ENCODE data around the gene TNFRSF13B.

Gene TNFRSF13B

DNA sequence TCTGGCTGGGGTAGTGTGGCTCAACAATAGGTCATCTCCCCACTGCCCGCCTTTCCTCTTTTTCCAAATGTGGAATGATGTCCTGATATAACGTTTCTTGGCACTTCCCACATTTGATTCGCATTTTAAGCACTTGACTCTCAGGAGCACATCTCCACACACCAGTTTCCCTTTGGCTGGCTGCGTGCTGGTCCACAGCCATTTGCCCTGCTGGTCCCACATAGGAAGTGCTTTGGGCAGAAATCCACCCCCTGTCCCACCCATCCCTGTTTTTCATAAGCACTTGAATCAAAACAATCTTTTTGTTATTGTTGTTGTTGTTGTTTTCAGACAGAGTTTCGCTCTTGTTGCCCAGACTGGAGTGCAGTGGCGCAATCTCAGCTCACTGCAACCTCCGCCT lies 24.0 kb upstream of the TNFRSF13B start:
- no peak for DNase-seq (ENCODE audit: low read depth, low spot score)
- Histone ChIP-seq H3K4me3 (no peak overlapping the region), H3K36me3 (ENCODE audit: insufficient read depth, low read length) (no peaks in the 10 kb centered on the region), H3K27ac (no peak overlapping the region), H3K9ac (ENCODE audit: insufficient read length) (no peak overlapping the region), H3K9me3 (ENCODE audit: low read depth, low read length) (no peaks in the 10 kb centered on the region)
- TF ChIP-seq EZH2 (IDR thresholded peaks at IDR 0.05) (no peak), POLR2AphosphoS5 (IDR thresholded peaks at IDR 0.05; ENCODE audit: borderline replicate concordance, low read depth, low read length) (no peak), FOXP2 (optimal IDR thresholded peaks at IDR 0.05; ENCODE audit: control extremely low read depth, extremely low read length, insufficient read depth) (no peak)

DNA sequence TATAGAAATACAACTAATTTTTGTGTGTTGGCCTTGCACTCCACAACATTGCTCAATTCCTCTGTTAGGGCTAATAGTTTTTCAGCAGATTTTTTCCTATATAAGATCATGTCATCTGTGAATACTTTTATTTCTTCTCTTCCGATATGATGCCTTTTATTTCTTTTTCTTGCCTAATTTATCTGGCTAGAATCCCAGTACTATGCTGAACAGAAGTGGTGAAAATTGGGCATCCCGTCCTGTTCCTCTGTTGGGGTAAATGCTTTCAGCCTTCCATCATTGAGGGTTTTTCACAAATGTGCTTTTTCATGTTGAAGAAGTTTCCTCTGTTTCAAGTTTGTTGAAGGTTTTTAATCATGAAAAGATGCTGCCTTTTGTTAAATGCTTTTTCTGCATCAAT lies 22.7 kb upstream of the TNFRSF13B start:
- DNase-seq (ENCODE audit: low read depth, low spot score), result no peak
- no peak overlapping the region for H3K4me3 ChIP-seq
- H3K9me3 ChIP-seq (ENCODE audit: low read depth, low read length), result no peaks in the 10 kb centered on the region
- no peaks in the 10 kb centered on the region for H3K36me3 ChIP-seq (ENCODE audit: insufficient read depth, low read length)
- no peak overlapping the region for H3K27ac ChIP-seq
- TF ChIP-seq EZH2 (IDR thresholded peaks at IDR 0.05) (no peak), POLR2AphosphoS5 (IDR thresholded peaks at IDR 0.05; ENCODE audit: borderline replicate concordance, low read depth, low read length) (no peak)
- no peak overlapping the region for H3K9ac ChIP-seq (ENCODE audit: insufficient read length)

DNA sequence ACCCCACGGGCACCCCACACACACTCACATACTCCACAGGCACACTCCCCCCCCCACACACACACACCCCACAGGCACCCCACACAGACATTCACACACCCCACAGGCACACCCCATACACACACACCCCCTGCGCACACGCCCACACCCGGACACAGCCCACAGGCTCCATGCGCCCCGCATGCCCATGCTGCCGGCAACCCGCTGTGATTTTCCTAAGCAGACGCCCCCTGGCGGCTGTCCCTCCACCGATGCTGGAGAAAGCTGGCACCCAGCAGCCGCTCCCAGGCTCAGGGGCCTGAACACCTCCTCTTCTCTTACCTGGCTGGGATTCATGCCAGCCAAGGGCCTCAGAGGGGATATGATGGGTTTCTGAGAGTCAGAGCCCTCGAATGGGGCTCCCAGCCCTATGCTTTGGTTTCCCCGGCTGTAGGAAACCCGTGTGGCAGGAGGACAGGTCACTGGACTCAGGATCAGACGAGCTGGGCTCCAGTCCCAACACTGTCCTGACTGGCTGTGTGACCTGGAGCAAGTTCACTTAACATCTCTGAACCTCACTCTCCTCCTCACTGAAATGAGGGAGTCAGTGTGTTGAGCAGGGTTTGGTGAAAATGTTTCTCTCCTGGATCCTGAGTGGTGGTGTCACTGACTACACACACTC lies 19.6 kb upstream of the TNFRSF13B start:
- TF ChIP-seq FOXP2 (optimal IDR thresholded peaks at IDR 0.05; ENCODE audit: control extremely low read depth, extremely low read length, insufficient read depth) (no peak), EZH2 (IDR thresholded peaks at IDR 0.05) (no peak), POLR2AphosphoS5 (IDR thresholded peaks at IDR 0.05; ENCODE audit: borderline replicate concordance, low read depth, low read length) (no peak)
- Histone ChIP-seq H3K9ac (ENCODE audit: insufficient read length) (no peak overlapping the region), H3K4me3 (no peak overlapping the region), H3K9me3 (ENCODE audit: low read depth, low read length) (no peaks in the 10 kb centered on the region), H3K36me3 (ENCODE audit: insufficient read depth, low read length) (no peaks in the 10 kb centered on the region), H3K27ac (no peak overlapping the region)
- no peak for DNase-seq (ENCODE audit: low read depth, low spot score)

DNA sequence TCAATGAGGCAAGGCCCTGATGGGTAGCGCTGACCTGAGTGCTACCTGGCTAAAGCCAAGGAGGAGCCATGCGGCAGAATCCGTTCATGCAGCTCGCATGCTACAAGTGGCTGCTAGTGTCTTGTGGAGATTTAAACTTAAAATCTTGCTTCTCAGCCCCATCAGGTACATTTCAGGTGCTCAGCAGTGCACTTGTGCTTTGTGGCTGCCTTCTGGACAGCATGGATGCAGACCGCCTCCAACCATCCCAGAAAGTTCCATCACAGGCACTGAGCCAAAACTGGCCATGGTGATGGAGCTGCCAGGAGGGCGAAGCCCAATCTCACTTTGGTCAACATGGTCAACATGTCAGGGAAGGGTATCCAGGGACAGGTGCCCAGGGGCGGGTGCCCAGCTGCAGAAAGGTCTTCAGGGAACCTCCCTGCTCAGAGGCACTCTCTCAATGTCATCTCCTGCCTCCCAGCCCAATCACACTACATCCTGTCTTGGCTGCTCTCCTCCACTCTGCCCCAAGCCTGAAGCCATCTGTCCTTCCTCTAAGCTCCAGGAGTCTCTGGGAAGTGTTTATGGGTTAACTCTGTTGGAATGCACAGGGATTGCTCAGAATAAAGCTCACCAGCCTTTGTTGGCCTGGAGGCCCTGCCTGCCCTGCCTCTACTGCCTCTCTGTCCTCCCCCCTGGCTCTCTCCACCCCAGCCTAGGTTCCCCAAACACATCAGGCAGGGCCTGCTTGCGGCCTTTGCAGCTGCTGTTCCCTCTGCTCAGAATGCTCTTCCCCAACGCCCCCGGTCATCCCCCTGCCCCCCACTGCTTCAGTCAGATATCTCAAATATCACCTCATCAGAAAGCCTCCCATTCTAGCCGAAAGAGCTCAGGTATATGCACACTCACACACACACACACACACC lies 18.3 kb upstream of the TNFRSF13B start:
- TF ChIP-seq FOXP2 (optimal IDR thresholded peaks at IDR 0.05; ENCODE audit: control extremely low read depth, extremely low read length, insufficient read depth), result no peak
- TF ChIP-seq EZH2 (IDR thresholded peaks at IDR 0.05), result no peak
- no peak for TF ChIP-seq POLR2AphosphoS5 (IDR thresholded peaks at IDR 0.05; ENCODE audit: borderline replicate concordance, low read depth, low read length)
- no peak overlapping the region for H3K4me3 ChIP-seq
- no peak for DNase-seq (ENCODE audit: low read depth, low spot score)
- no peak overlapping the region for H3K27ac ChIP-seq
- H3K9me3 ChIP-seq (ENCODE audit: low read depth, low read length), result no peaks in the 10 kb centered on the region
- H3K9ac ChIP-seq (ENCODE audit: insufficient read length), result no peak overlapping the region
- no peaks in the 10 kb centered on the region for H3K36me3 ChIP-seq (ENCODE audit: insufficient read depth, low read length)

DNA sequence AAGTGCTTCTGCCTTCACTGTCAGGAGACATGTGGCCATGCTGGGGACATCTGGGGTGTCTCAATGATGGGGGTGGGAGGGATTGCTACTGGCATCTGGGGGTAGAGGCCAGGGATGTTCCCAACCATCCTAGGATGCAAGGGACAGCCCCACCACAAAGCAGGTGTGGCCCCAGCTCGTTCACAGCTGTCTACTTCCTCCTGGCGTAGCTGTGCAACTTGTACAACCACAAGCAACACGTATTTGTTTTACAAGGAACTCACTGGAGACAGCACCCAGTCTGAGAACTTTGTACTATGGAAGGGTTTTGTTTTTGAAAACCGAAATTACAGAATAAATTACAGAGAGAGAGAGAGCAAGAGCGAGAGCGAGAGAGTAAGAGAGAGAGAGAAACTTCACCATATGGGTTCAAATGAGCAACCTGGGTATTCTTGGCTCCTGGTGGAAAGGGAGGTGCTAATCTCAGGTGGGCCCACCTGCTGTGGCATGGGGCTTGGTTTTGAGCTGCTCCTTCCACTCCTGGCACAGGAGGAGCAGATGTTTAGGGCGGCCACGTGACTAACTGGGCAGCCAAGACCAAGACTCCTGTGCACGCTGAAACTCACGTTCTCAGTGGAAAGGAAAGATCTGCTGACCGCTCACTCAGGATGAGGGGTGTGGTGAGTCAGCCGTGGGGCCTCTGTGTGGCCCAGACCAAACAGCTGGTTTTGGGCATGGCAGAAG lies 17.5 kb upstream of the TNFRSF13B start:
- DNase-seq (ENCODE audit: low read depth, low spot score), result no peak
- H3K4me3 ChIP-seq, result no peak overlapping the region
- no peaks in the 10 kb centered on the region for H3K36me3 ChIP-seq (ENCODE audit: insufficient read depth, low read length)
- H3K9ac ChIP-seq (ENCODE audit: insufficient read length), result no peak overlapping the region
- TF ChIP-seq EZH2 (IDR thresholded peaks at IDR 0.05) (no peak), FOXP2 (optimal IDR thresholded peaks at IDR 0.05; ENCODE audit: control extremely low read depth, extremely low read length, insufficient read depth) (no peak), POLR2AphosphoS5 (IDR thresholded peaks at IDR 0.05; ENCODE audit: borderline replicate concordance, low read depth, low read length) (no peak)
- H3K9me3 ChIP-seq (ENCODE audit: low read depth, low read length), result no peaks in the 10 kb centered on the region
- no peak overlapping the region for H3K27ac ChIP-seq

DNA sequence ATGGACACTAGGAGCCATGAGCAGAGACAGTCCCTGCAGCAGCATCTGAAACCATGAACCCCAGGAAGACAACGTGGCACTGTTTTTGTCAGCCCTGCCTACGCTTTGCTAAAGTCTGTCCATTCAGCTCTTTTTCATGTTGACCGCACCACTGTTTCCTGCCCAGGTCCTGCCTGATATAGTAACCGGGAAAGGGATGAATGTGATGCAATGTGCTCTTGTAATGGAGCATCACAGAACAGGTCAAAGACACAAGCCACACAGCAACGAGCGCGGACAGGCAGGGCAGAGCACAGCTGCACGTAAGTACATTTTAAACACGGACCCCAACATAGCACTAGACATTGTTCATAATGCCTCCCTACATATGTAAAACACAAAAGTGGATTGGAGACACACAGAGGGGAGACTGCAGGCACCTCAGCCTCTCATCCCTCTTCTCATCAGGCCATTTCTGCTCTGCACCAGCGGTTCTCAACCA lies 16.9 kb upstream of the TNFRSF13B start:
- DNase-seq (ENCODE audit: low read depth, low spot score), result no peak
- H3K9me3 ChIP-seq (ENCODE audit: low read depth, low read length), result no peaks in the 10 kb centered on the region
- H3K9ac ChIP-seq (ENCODE audit: insufficient read length), result no peak overlapping the region
- H3K27ac ChIP-seq, result no peak overlapping the region
- H3K4me3 ChIP-seq, result no peak overlapping the region
- H3K36me3 ChIP-seq (ENCODE audit: insufficient read depth, low read length), result no peaks in the 10 kb centered on the region
- TF ChIP-seq POLR2AphosphoS5 (IDR thresholded peaks at IDR 0.05; ENCODE audit: borderline replicate concordance, low read depth, low read length) (no peak), EZH2 (IDR thresholded peaks at IDR 0.05) (no peak), FOXP2 (optimal IDR thresholded peaks at IDR 0.05; ENCODE audit: control extremely low read depth, extremely low read length, insufficient read depth) (no peak)

DNA sequence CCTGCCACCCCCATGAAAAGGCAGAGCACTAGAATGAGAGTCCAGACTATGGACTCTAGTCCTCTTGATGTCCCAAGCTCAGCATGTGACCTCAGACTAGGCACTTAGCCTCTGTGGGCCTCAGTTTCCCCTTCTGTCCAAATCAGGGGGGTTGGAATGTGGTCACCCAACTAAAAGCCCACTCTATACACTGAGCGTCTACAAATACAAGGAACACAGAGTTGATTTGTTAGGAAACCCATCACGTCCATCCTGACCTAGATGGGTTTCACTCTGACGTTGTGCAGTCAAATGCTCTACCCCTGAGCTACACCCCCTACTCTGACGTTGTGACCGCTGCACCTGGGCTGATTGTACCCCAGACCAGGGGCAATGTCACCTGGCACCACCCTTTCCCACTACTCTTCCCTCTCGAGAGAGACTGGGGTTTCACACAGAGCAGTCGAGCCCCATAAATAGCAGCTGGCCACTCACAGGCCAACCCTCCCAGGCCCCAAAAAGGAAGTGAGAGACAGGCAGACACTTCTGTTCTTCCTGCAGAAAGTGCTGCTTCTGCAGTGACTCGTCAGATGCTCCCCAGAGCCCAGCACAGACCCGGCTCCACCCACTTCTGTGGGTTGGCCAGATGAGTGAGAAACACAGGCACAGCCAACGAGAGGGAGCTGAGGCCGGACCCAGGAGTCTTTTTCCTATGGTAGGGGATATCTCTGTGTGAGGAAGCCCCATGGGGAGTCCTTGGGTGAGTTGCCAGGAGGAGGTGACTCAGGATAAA lies 16.1 kb upstream of the TNFRSF13B start:
- no peaks in the 10 kb centered on the region for H3K9me3 ChIP-seq (ENCODE audit: low read depth, low read length)
- no peak for DNase-seq (ENCODE audit: low read depth, low spot score)
- H3K9ac ChIP-seq (ENCODE audit: insufficient read length), result no peak overlapping the region
- no peak overlapping the region for H3K27ac ChIP-seq
- no peak overlapping the region for H3K4me3 ChIP-seq
- H3K36me3 ChIP-seq (ENCODE audit: insufficient read depth, low read length), result no peaks in the 10 kb centered on the region
- no peak for TF ChIP-seq FOXP2 (optimal IDR thresholded peaks at IDR 0.05; ENCODE audit: control extremely low read depth, extremely low read length, insufficient read depth)
- TF ChIP-seq POLR2AphosphoS5 (IDR thresholded peaks at IDR 0.05; ENCODE audit: borderline replicate concordance, low read depth, low read length), result no peak
- TF ChIP-seq EZH2 (IDR thresholded peaks at IDR 0.05), result no peak
